ENCODE data around the gene ZNF417. TPM values are rescaled to one million over a fixed set of nuclear protein-coding genes. Genes with fewer than 3 reads are reported as not detected.

ZNF417 gene
- total and polyA plus RNA-seq, 2 of the 13 experiments (the other 11 are each of a cell fraction or from before 2014, with no cell fraction given): 2.9 to 13.7 TPM

GRCh38 chr19:57947088-57947418 lies 30.7 kb upstream of the ZNF417 start:
- FAIRE-seq (no peak), ATAC-seq (peak; percentile 29), DNase-seq (ENCODE audit: low spot score) (no peak)
- ChIA-PET POLR2A (interaction anchor here (0.8 kb wide), 1 partner anchor 200 kb away, joined by 3 read pairs; the partner anchor contains the start of gene ZNF776), CTCF (ENCODE audit: low intra/inter-chr PET ratio, low total read pairs) (interaction anchor here (1.3 kb wide), 1 partner anchor 208 kb away, joined by 7 read pairs; no protein-coding TSS in a partner anchor)
- 0% methylated on average over 6 of the region's 18 CpGs for WGBS (ENCODE audit: low lambda C conversion rate)
- in situ Hi-C loops (cut with HindIII; ENCODE audit: extremely low pct_ligation_motif_present, low pct_unique_long_range_greater_than_20kb) (no loop called here), intact Hi-C loops (cut with micrococcal nuclease; ENCODE audit: unreplicated experiment) (loop anchor here (1.0 kb wide), 2 partner anchors 55 to 207 kb away; partner anchors contain the start of gene ZNF606)
- no peaks in the 10 kb centered on the region; a peak in 1 of 5 replicates for H3K27me3 ChIP-seq (ENCODE audit: control insufficient read depth in 1 of 2, insufficient read depth in 2 of 2, low read length in 2 of 2)
- peak overlapping the region; percentile 84 for H3K9ac ChIP-seq (ENCODE audit: insufficient read depth, low read depth, low read length)
- peaks cover 33% of the 10 kb centered on the region for H3K9me3 ChIP-seq (ENCODE audit: low read length)
- peaks cover 7 to 19% of the 10 kb centered on the region in 2 experiments; a peak in 4 of 5 replicates for H3K36me3 ChIP-seq (replicated peaks in 1 of 2; ENCODE audit: control insufficient read depth in 1 of 2, insufficient read depth in 2 of 2, low read length in 2 of 2)
- peaks cover 21% of the 10 kb centered on the region for H3K79me2 ChIP-seq (ENCODE audit: insufficient read depth, low read length)
- H3K4me3 ChIP-seq (replicated peaks in 1 of 3; ENCODE audit: insufficient read depth in 1 of 3, low read depth in 2 of 3, low read length in 3 of 3): peak overlapping the region; percentile 76 to 90 (median 88)
- no peak overlapping the region for H2AFZ ChIP-seq (ENCODE audit: low read length)
- H3K4me2 ChIP-seq (ENCODE audit: low read depth, low read length): peak overlapping the region; percentile 90
- H4K20me1 ChIP-seq (ENCODE audit: insufficient read depth, low read length): no peaks in the 10 kb centered on the region
- H3K4me1 ChIP-seq (ENCODE audit: insufficient read depth, low read length): peaks cover 15% of the 10 kb centered on the region
- peak overlapping the region; percentile 60 for H3K27ac ChIP-seq (ENCODE audit: extremely low read length, insufficient read depth, low read length)
- BruUV-seq (replicated peaks): no TSS peak
- 0 out of 2 replicates have a peak, but pooled peaks have one; percentile 10 for TF ChIP-seq GLI4 (CRISPR knock-in tag; IDR thresholded peaks at IDR 0.05; ENCODE audit: borderline replicate concordance)
- no peak for TF ChIP-seq REXO4 (CRISPR knock-in tag; IDR thresholded peaks at IDR 0.05; ENCODE audit: borderline replicate concordance)
- 0 out of 2 replicates have a peak, but pooled peaks have one; percentile 20 for TF ChIP-seq ZNF784 (CRISPR knock-in tag; IDR thresholded peaks at IDR 0.05; ENCODE audit: borderline replicate concordance)
- no peak for TF ChIP-seq FOXC1 (CRISPR knock-in tag; IDR thresholded peaks at IDR 0.05; ENCODE audit: borderline replicate concordance)
- TF ChIP-seq ZZZ3 (CRISPR knock-in tag; IDR thresholded peaks at IDR 0.05; ENCODE audit: borderline replicate concordance): no peak
- TF ChIP-seq HIVEP1 (CRISPR knock-in tag; IDR thresholded peaks at IDR 0.05): no peak
- no peak for TF ChIP-seq ZNF446 (CRISPR knock-in tag; IDR thresholded peaks at IDR 0.05)
- no peak for TF ChIP-seq ZNF530 (CRISPR knock-in tag; IDR thresholded peaks at IDR 0.05; ENCODE audit: low read depth)
- TF ChIP-seq THAP8 (CRISPR knock-in tag; IDR thresholded peaks at IDR 0.05; ENCODE audit: borderline replicate concordance): 0 out of 2 replicates have a peak, but pooled peaks have one; percentile 43
- TF ChIP-seq KDM3A (CRISPR knock-in tag; IDR thresholded peaks at IDR 0.05; ENCODE audit: low read depth): no peak
- no peak for TF ChIP-seq NFRKB (IDR thresholded peaks at IDR 0.05)
- TF ChIP-seq ZNF362 (CRISPR knock-in tag; IDR thresholded peaks at IDR 0.05; ENCODE audit: borderline replicate concordance): no peak
- TF ChIP-seq ZNF740 (CRISPR knock-in tag; IDR thresholded peaks at IDR 0.05): no peak
- no peak for TF ChIP-seq ARID2 (CRISPR knock-in tag; IDR thresholded peaks at IDR 0.05; ENCODE audit: borderline replicate concordance)
- TF ChIP-seq ZNF549 (CRISPR knock-in tag; IDR thresholded peaks at IDR 0.05): no peak
- no peak for TF ChIP-seq ZFP36 (IDR thresholded peaks at IDR 0.05; ENCODE audit: borderline replicate concordance, low read depth, low read length, partially characterized antibody)
- TF ChIP-seq SRSF1 (optimal IDR thresholded peaks at IDR 0.05; ENCODE audit: low read depth, low read length): no peak
- no peak; the same call in 1 of the 2 replicates for TF ChIP-seq ZBTB20 (CRISPR knock-in tag; IDR thresholded peaks at IDR 0.05; ENCODE audit: borderline replicate concordance, low read depth)
- TF ChIP-seq ZNF850 (CRISPR knock-in tag; conservative IDR thresholded peaks at IDR 0.05): no peak
- TF ChIP-seq, protein P1, sequence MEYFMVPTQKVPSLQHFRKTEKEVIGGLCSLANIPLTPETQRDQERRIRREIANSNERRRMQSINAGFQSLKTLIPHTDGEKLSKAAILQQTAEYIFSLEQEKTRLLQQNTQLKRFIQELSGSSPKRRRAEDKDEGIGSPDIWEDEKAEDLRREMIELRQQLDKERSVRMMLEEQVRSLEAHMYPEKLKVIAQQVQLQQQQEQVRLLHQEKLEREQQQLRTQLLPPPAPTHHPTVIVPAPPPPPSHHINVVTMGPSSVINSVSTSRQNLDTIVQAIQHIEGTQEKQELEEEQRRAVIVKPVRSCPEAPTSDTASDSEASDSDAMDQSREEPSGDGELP (IDR thresholded peaks at IDR 0.05; ENCODE audit: borderline replicate concordance, low read depth): 0 out of 2 replicates have a peak, but pooled peaks have one; percentile 1
- no peak for TF ChIP-seq RELA (CRISPR knock-in tag; IDR thresholded peaks at IDR 0.05)
- no peak for TF ChIP-seq GATAD1 (CRISPR knock-in tag; IDR thresholded peaks at IDR 0.05)

Data from HepG2 (cell line).